Measurements from ENCODE around the gene SND1.

Gene SND1

DNA sequence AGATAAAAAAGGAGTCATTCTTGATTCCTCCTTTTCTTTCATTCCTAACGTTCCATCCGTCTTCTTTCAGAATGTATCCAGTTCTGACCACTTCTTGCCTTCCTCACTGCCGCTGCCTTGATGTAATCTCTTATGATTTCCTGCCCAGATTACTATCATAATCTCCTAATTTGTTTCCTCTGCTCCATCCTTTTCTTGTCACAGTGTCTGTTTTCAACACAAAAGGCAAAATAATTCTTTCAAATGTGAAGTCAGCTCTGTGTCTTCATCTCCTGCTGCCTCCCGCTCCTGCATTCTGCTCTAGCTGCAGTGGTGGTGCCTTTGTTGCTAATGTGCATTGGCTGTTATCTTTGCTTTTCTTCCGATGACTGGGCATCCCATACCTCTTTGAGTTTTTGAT is 150.9 kb downstream of the SND1 start:
- Histone ChIP-seq H3K27ac (ENCODE audit: low read depth, low read length) (no peak overlapping the region), H3K9me3 (ENCODE audit: insufficient read depth, low read length) (no peaks in the 10 kb centered on the region), H3K79me2 (ENCODE audit: insufficient read depth, low read length) (peaks cover 34% of the 10 kb centered on the region), H3K27me3 (ENCODE audit: low read length) (no peaks in the 10 kb centered on the region), H3K9me2 (replicated peaks; ENCODE audit: insufficient read depth, low read length) (no peaks in the 10 kb centered on the region), H3K4me2 (ENCODE audit: low read depth, low read length, poor library complexity, severe bottlenecking) (no peak overlapping the region), H4K20me1 (ENCODE audit: low read depth, low read length) (0 out of 2 replicates have a peak, but pooled peaks cover 5% of the 10 kb centered on the region), H3K4me3 (ENCODE audit: insufficient read depth, low read length, poor library complexity, severe bottlenecking) (no peak overlapping the region), H2AFZ (ENCODE audit: low read depth, low read length, severe bottlenecking) (no peak overlapping the region), H3K36me3 (ENCODE audit: low read length) (no peaks in the 10 kb centered on the region), H3F3A (ENCODE audit: insufficient read depth) (no peaks in the 10 kb centered on the region), H3K9ac (ENCODE audit: low read length) (no peak overlapping the region)
- no peak for TF ChIP-seq EZH2phosphoT487 (conservative IDR thresholded peaks at IDR 0.05; ENCODE audit: low read length)
- TF ChIP-seq, protein P1, sequence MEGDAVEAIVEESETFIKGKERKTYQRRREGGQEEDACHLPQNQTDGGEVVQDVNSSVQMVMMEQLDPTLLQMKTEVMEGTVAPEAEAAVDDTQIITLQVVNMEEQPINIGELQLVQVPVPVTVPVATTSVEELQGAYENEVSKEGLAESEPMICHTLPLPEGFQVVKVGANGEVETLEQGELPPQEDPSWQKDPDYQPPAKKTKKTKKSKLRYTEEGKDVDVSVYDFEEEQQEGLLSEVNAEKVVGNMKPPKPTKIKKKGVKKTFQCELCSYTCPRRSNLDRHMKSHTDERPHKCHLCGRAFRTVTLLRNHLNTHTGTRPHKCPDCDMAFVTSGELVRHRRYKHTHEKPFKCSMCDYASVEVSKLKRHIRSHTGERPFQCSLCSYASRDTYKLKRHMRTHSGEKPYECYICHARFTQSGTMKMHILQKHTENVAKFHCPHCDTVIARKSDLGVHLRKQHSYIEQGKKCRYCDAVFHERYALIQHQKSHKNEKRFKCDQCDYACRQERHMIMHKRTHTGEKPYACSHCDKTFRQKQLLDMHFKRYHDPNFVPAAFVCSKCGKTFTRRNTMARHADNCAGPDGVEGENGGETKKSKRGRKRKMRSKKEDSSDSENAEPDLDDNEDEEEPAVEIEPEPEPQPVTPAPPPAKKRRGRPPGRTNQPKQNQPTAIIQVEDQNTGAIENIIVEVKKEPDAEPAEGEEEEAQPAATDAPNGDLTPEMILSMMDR (IDR thresholded peaks at IDR 0.05; ENCODE audit: insufficient read depth, low read length, poor library complexity, severe bottlenecking): no peak

DNA sequence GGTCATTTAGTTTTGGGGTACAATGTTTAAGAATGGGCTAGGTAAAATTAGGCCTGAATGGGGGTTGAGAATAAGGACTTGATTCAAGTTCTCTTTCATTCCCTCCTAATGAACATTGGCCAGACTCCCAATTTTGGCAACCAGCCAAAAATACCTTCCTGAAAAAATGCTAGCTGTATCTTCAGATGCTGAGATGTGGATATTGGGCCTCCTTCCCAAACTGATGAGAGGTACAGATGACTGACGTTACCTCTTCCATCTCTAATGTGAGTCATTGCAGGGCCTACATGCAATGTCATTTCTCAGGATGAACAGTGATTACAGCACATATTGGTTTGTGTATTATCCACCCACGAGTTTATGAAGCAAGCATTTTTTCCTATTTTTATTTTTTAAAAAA is 151.6 kb downstream of the SND1 start:
- no peaks in the 10 kb centered on the region for H3F3A ChIP-seq (ENCODE audit: insufficient read depth)
- H4K20me1 ChIP-seq (ENCODE audit: low read depth, low read length): 0 out of 2 replicates have a peak, but pooled peaks cover 5% of the 10 kb centered on the region
- no peaks in the 10 kb centered on the region for H3K9me2 ChIP-seq (replicated peaks; ENCODE audit: insufficient read depth, low read length)
- no peak overlapping the region for H3K27ac ChIP-seq (ENCODE audit: low read depth, low read length)
- peaks cover 34% of the 10 kb centered on the region for H3K79me2 ChIP-seq (ENCODE audit: insufficient read depth, low read length)
- H3K9ac ChIP-seq (ENCODE audit: low read length): no peak overlapping the region
- H2AFZ ChIP-seq (ENCODE audit: low read depth, low read length, severe bottlenecking): no peak overlapping the region
- no peak overlapping the region for H3K4me2 ChIP-seq (ENCODE audit: low read depth, low read length, poor library complexity, severe bottlenecking)
- H3K9me3 ChIP-seq (ENCODE audit: insufficient read depth, low read length): no peaks in the 10 kb centered on the region
- TF ChIP-seq, protein P1 (IDR thresholded peaks at IDR 0.05; ENCODE audit: insufficient read depth, low read length, poor library complexity, severe bottlenecking): no peak
- no peak for TF ChIP-seq EZH2phosphoT487 (conservative IDR thresholded peaks at IDR 0.05; ENCODE audit: low read length)
- H3K27me3 ChIP-seq (ENCODE audit: low read length): no peaks in the 10 kb centered on the region
- H3K4me3 ChIP-seq (ENCODE audit: insufficient read depth, low read length, poor library complexity, severe bottlenecking): no peak overlapping the region
- no peaks in the 10 kb centered on the region for H3K36me3 ChIP-seq (ENCODE audit: low read length)

DNA sequence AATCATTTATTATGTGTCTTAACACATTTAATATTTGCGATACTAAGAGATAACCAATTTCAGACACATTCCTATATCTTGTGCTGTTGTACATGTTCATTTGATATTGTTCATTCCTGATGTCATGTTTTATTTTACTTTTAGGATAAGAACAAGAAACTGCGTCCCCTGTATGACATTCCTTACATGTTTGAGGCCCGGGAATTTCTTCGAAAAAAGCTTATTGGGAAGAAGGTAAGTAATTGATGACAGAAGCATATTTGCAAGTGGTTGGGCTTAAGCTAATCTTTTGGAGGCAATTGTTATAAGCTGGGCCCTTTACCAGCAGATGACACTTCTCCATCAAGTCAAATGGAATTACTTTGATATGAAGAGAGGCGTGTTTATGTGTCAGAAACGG is 155.3 kb downstream of the SND1 start:
- no peak for TF ChIP-seq EZH2phosphoT487 (conservative IDR thresholded peaks at IDR 0.05; ENCODE audit: low read length)
- TF ChIP-seq, protein P1 (IDR thresholded peaks at IDR 0.05; ENCODE audit: insufficient read depth, low read length, poor library complexity, severe bottlenecking): no peak
- no peak overlapping the region for H2AFZ ChIP-seq (ENCODE audit: low read depth, low read length, severe bottlenecking)
- no peak overlapping the region for H3K9ac ChIP-seq (ENCODE audit: low read length)
- no peaks in the 10 kb centered on the region for H3F3A ChIP-seq (ENCODE audit: insufficient read depth)
- H3K4me3 ChIP-seq (ENCODE audit: insufficient read depth, low read length, poor library complexity, severe bottlenecking): no peak overlapping the region
- no peaks in the 10 kb centered on the region for H3K9me3 ChIP-seq (ENCODE audit: insufficient read depth, low read length)
- no peaks in the 10 kb centered on the region for H3K9me2 ChIP-seq (replicated peaks; ENCODE audit: insufficient read depth, low read length)
- no peaks in the 10 kb centered on the region for H3K27me3 ChIP-seq (ENCODE audit: low read length)
- H3K79me2 ChIP-seq (ENCODE audit: insufficient read depth, low read length): peaks cover 31% of the 10 kb centered on the region
- H4K20me1 ChIP-seq (ENCODE audit: low read depth, low read length): no peaks in the 10 kb centered on the region
- no peak overlapping the region for H3K4me2 ChIP-seq (ENCODE audit: low read depth, low read length, poor library complexity, severe bottlenecking)
- H3K36me3 ChIP-seq (ENCODE audit: low read length): no peaks in the 10 kb centered on the region
- H3K27ac ChIP-seq (ENCODE audit: low read depth, low read length): no peak overlapping the region

Data from SU-DHL-6 (cell line).